GM19467 (cell line): ENCODE measurements around the gene GTF3C1.

Source experiments
- ATAC-seq: cut with Tn5 transposase; IDR thresholded peaks from one replicate; pipeline ENCODE4 v1.9.1; 2021; ENCODE audit warnings: mild to moderate bottlenecking, moderate library complexity; ENCODE audit not compliant: unreplicated experiment

Gene GTF3C1

GRCh38 chr16:27489421-27489820 lies 60.3 kb downstream of the GTF3C1 start:
- no peak for ATAC-seq

- ATAC-seq: no peak
These were observed 63.0 kb downstream of the GTF3C1 start for GRCh38 chr16:27486760-27487159.

GRCh38 chr16:27486344-27486743 lies 63.4 kb downstream of the GTF3C1 start:
- no peak for ATAC-seq

GRCh38 chr16:27485811-27486210 lies 63.9 kb downstream of the GTF3C1 start:
- ATAC-seq: no peak

- ATAC-seq: no peak
These were observed 64.6 kb downstream of the GTF3C1 start for GRCh38 chr16:27485126-27485525.

GRCh38 chr16:27483624-27484023 lies 66.1 kb downstream of the GTF3C1 start:
- ATAC-seq: no peak

GRCh38 chr16:27483088-27483437 lies 66.7 kb downstream of the GTF3C1 start:
- ATAC-seq: no peak

- no peak for ATAC-seq
These were observed 67.2 kb downstream of the GTF3C1 start for GRCh38 chr16:27482397-27483087.

- no peak for ATAC-seq
These were observed 68.3 kb downstream of the GTF3C1 start for GRCh38 chr16:27481282-27481934.

- ATAC-seq: no peak
These were observed 69.0 kb downstream of the GTF3C1 start for GRCh38 chr16:27480761-27481160.

- ATAC-seq: no peak
These were observed 73.5 kb downstream of the GTF3C1 start for GRCh38 chr16:27476240-27476639.

GRCh38 chr16:27475561-27475960 lies 74.2 kb downstream of the GTF3C1 start:
- no peak for ATAC-seq

- ATAC-seq: no peak
These were observed 74.8 kb downstream of the GTF3C1 start for GRCh38 chr16:27474921-27475320.

GRCh38 chr16:27474041-27474440 lies 75.7 kb downstream of the GTF3C1 start:
- no peak for ATAC-seq

- ATAC-seq: no peak
These were observed 76.4 kb downstream of the GTF3C1 start for GRCh38 chr16:27473101-27473900.

- ATAC-seq: no peak
These were observed 77.4 kb downstream of the GTF3C1 start for GRCh38 chr16:27472091-27473020.

- ATAC-seq: no peak
These were observed 78.1 kb downstream of the GTF3C1 start for GRCh38 chr16:27471661-27472060.

- ATAC-seq: no peak
These were observed 78.9 kb downstream of the GTF3C1 start for GRCh38 chr16:27470567-27471431.

- no peak for ATAC-seq
These were observed 80.7 kb downstream of the GTF3C1 start for GRCh38 chr16:27468941-27469531.

- ATAC-seq: no peak
These were observed 84.2 kb downstream of the GTF3C1 start for GRCh38 chr16:27465483-27465879.
